CD4-positive, CD25-positive, alpha-beta regulatory T cell (primary cell): ENCODE results near the gene ZBTB49. TPM values are rescaled to one million over a fixed set of nuclear protein-coding genes. Genes with fewer than 3 reads are reported as not detected.

Experiments used
- ATAC-seq, 2 donors: fragments of 150-1000 bp; cut with Tn5 transposase; one replicate each; pipeline ENCODE4 v1.10.0; 2021; ENCODE audit warnings: low read depth in 2 of 2, moderate number of reproducible peaks in 2 of 2, moderate library complexity in 1 of 2
- DNase-seq, 3 donors: peaks; one replicate each; pipeline versions ENCODE4 v3.0.0 to v3.0.0-alpha.2; 2012 to 2022; ENCODE audit warnings: mixed read lengths in 1 of 3
- H3K27ac ChIP-seq: one replicate; pipeline ENCODE4 v1.7.0; 2013; ENCODE audit warnings: mild to moderate bottlenecking, low read length; ENCODE audit not compliant: insufficient read depth, poor library complexity, severe bottlenecking
- H3K27me3 ChIP-seq: one replicate; pipeline ENCODE4 v1.7.0; 2013; ENCODE audit warnings: low read length; ENCODE audit not compliant: control insufficient read depth, insufficient read depth
- H3K36me3 ChIP-seq: one replicate; pipeline ENCODE4 v1.7.0; 2013; ENCODE audit warnings: mild to moderate bottlenecking, low read length, moderate library complexity; ENCODE audit not compliant: control insufficient read depth, insufficient read depth
- H3K4me1 ChIP-seq: 2 replicates; pipeline ENCODE4 v1.7.0; 2013; ENCODE audit warnings: mild to moderate bottlenecking, low read length; ENCODE audit not compliant: insufficient read depth, control insufficient read depth, poor library complexity, severe bottlenecking
- H3K4me3 ChIP-seq: one replicate; pipeline ENCODE4 v1.7.0; 2013; ENCODE audit warnings: low read depth, mild to moderate bottlenecking, low read length, moderate library complexity
- H3K9me3 ChIP-seq, 2 experiments: 1 replicate in 1 of 2; 2 replicates in 1 of 2; pipeline ENCODE4 v1.7.0; 2013; ENCODE audit warnings: low read length in 2 of 2, mild to moderate bottlenecking in 1 of 2, moderate library complexity in 1 of 2; ENCODE audit not compliant: control insufficient read depth in 2 of 2
- H3K27ac Mint-ChIP-seq, 3 donors: one replicate each; pipeline ENCODE4 v1.8.0; 2020 to 2022; ENCODE audit warnings: mild to moderate bottlenecking in 3 of 3, mixed read lengths in 3 of 3, moderate library complexity in 2 of 3
- H3K27me3 Mint-ChIP-seq: one replicate; pipeline ENCODE4 v1.8.0; 2022; ENCODE audit warnings: mild to moderate bottlenecking, mixed read lengths
- H3K36me3 Mint-ChIP-seq: one replicate; pipeline ENCODE4 v1.8.0; 2020; ENCODE audit warnings: mixed read lengths
- H3K4me1 Mint-ChIP-seq, 4 donors: one replicate each; pipeline ENCODE4 v1.8.0; 2020 to 2022; ENCODE audit warnings: mixed read lengths in 4 of 4, mild to moderate bottlenecking in 1 of 4
- H3K4me3 Mint-ChIP-seq, 4 donors: one replicate each; pipeline ENCODE4 v1.8.0; 2020 to 2022; ENCODE audit warnings: mild to moderate bottlenecking in 4 of 4, mixed read lengths in 4 of 4, moderate library complexity in 3 of 4
- H3K9me3 Mint-ChIP-seq, 7 donors: one replicate each; pipeline ENCODE4 v1.8.0; 2020 to 2022; ENCODE audit warnings: mixed read lengths in 7 of 7, mild to moderate bottlenecking in 3 of 7, moderate library complexity in 2 of 7
- polyA plus RNA-seq, 4 donors: library from polyadenylated mRNA; unstranded; fragments of 300-500 nt; fragmentation: Illumina TruSeq; gene quantifications; one replicate each; pipeline ENCODE4 v1.2.3, GENCODE V29; 2021
- total RNA-seq: library from RNA; stranded (reverse); gene quantifications from one replicate; pipeline ENCODE4 v1.2.3, GENCODE V29; 2022

The ZBTB49 gene
- total and polyA plus RNA-seq, 5 donors from 2014 or later: 3.8 to 14.7 (median 4.2) TPM

GRCh38 chr4:4349867-4350266 is 59.8 kb downstream of the ZBTB49 start:
- Mint-ChIP-seq H3K36me3 (no peaks in the 10 kb centered on the region), H3K27me3 (peaks cover 10% of the 10 kb centered on the region), H3K9me3 (peaks cover 0 to 2% (median 0%) of the 10 kb centered on the region in 7 donors), H3K27ac (no peak overlapping the region), H3K4me1 (peaks cover 0 to 12% (median 7%) of the 10 kb centered on the region in 4 donors), H3K4me3 (no peak overlapping the region)
- DNase-seq (no peak), ATAC-seq (no peak)
- H3K27ac ChIP-seq: no peak overlapping the region
- H3K36me3 ChIP-seq: no peaks in the 10 kb centered on the region
- no peaks in the 10 kb centered on the region for H3K27me3 ChIP-seq
- no peaks in the 10 kb centered on the region for H3K4me1 ChIP-seq
- no peak overlapping the region for H3K4me3 ChIP-seq
- H3K9me3 ChIP-seq: no peaks in the 10 kb centered on the region

DNA sequence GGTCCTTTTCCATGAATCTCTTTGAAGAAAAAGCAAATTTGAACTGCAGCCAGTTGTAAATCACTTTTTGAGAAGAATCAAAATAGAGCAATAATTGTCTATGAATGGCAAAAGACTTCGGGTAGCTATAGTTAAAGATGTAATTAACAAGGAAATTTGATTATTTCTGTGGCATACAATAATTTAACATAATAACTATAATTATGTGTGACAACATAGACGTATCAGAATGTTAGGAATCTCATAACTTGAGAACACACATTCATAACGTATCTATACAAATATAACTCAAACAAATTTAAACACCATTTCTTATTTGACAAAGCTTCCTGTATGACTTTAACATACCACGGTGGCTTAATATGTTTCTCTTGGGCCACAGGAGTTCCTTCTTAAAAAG is 60.9 kb downstream of the ZBTB49 start:
- ATAC-seq (no peak), DNase-seq (no peak)
- Histone ChIP-seq H3K27ac (no peak overlapping the region), H3K36me3 (no peaks in the 10 kb centered on the region), H3K27me3 (no peaks in the 10 kb centered on the region), H3K4me1 (no peaks in the 10 kb centered on the region), H3K9me3 (no peaks in the 10 kb centered on the region), H3K4me3 (no peak overlapping the region)
- Mint-ChIP-seq H3K27me3 (peaks cover 10% of the 10 kb centered on the region), H3K27ac (no peak overlapping the region), H3K9me3 (peaks cover 0 to 2% (median 0%) of the 10 kb centered on the region in 7 donors), H3K4me1 (peaks cover 0 to 12% (median 7%) of the 10 kb centered on the region in 4 donors), H3K4me3 (no peak overlapping the region), H3K36me3 (no peaks in the 10 kb centered on the region)

GRCh38 chr4:4355302-4355701 is 65.3 kb downstream of the ZBTB49 start:
- peaks cover 6% of the 10 kb centered on the region for H3K27me3 Mint-ChIP-seq
- H3K4me3 ChIP-seq: no peak overlapping the region
- H3K9me3 Mint-ChIP-seq: no peaks in the 10 kb centered on the region
- ATAC-seq (no peak), DNase-seq (no peak)
- H3K4me1 ChIP-seq: no peaks in the 10 kb centered on the region
- no peak overlapping the region for H3K4me3 Mint-ChIP-seq
- no peak overlapping the region for H3K27ac Mint-ChIP-seq
- H3K36me3 Mint-ChIP-seq: no peaks in the 10 kb centered on the region
- no peaks in the 10 kb centered on the region for H3K9me3 ChIP-seq
- no peak overlapping the region for H3K27ac ChIP-seq
- no peaks in the 10 kb centered on the region for H3K4me1 Mint-ChIP-seq
- no peaks in the 10 kb centered on the region for H3K27me3 ChIP-seq
- no peaks in the 10 kb centered on the region for H3K36me3 ChIP-seq

DNA sequence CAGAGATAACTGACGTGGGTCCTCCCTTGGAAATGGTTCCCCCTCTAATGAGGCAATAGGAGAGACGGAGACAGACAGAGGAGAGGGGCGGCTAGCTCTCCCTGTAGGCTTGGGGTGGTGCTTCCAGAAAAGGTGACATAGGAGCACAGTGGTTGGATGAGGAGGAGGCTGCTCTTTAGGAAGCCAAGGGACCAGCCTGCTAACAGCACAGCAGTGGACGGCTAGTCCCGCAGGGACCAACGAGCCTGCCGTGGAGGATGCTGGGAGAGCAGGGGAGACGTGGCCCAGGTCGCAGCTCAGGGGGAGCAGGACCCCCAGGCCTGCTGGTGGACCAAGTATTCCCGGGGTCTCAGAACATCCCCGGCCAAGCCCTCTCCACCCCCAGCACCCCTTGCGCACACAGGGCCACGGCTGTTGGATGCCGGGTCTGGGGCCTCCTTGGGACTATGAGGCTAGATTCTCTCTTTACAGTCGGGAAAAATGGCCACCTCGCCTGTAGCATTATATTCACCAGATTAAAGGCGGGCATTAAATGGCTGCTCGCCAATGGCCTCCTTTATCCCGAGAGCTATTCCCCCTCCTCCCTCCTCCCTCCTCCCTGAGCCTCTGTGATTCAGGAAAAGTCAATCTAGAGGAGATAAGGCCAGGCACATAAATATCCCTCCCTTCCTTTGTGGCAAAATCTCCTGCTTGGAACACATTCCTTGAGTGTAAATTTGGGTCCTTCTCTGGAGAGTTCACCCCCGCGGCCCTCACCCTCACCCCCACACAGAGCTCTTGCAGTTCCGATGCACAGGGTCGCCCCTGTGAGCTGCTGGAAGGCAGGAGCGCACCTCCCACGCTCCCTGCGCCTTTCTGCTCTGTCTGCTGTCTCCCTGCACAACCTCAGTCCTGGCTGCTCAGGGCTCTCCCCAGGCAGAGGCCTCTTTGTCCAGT is 66.3 kb downstream of the ZBTB49 start:
- Mint-ChIP-seq H3K9me3 (no peaks in the 10 kb centered on the region), H3K4me1 (no peaks in the 10 kb centered on the region), H3K4me3 (no peak overlapping the region), H3K27me3 (peaks cover 15% of the 10 kb centered on the region), H3K36me3 (no peaks in the 10 kb centered on the region), H3K27ac (no peak overlapping the region)
- ATAC-seq (no peak), DNase-seq (no peak)
- no peaks in the 10 kb centered on the region for H3K9me3 ChIP-seq
- H3K27me3 ChIP-seq: no peaks in the 10 kb centered on the region
- no peak overlapping the region for H3K4me3 ChIP-seq
- H3K36me3 ChIP-seq: no peaks in the 10 kb centered on the region
- no peak overlapping the region for H3K27ac ChIP-seq
- no peaks in the 10 kb centered on the region for H3K4me1 ChIP-seq

- Mint-ChIP-seq H3K9me3 (no peaks in the 10 kb centered on the region), H3K27me3 (peaks cover 17% of the 10 kb centered on the region), H3K27ac (no peak overlapping the region), H3K4me3 (no peak overlapping the region), H3K36me3 (no peaks in the 10 kb centered on the region), H3K4me1 (no peaks in the 10 kb centered on the region)
- Histone ChIP-seq H3K4me3 (no peak overlapping the region), H3K27me3 (no peaks in the 10 kb centered on the region), H3K27ac (no peak overlapping the region), H3K36me3 (no peaks in the 10 kb centered on the region), H3K4me1 (no peaks in the 10 kb centered on the region), H3K9me3 (no peaks in the 10 kb centered on the region)
- DNase-seq: no peak
- no peak for ATAC-seq
These were observed 68.2 kb downstream of the ZBTB49 start for GRCh38 chr4:4358093-4358854.

GRCh38 chr4:4361883-4362282 is 71.8 kb downstream of the ZBTB49 start:
- DNase-seq (no peak), ATAC-seq (no peak)
- Histone ChIP-seq H3K27me3 (no peaks in the 10 kb centered on the region), H3K4me3 (no peak overlapping the region), H3K9me3 (no peaks in the 10 kb centered on the region), H3K4me1 (no peaks in the 10 kb centered on the region), H3K27ac (no peak overlapping the region), H3K36me3 (no peaks in the 10 kb centered on the region)
- Mint-ChIP-seq H3K9me3 (peaks cover 0 to 9% (median 2%) of the 10 kb centered on the region in 7 donors), H3K4me1 (no peaks in the 10 kb centered on the region), H3K36me3 (no peaks in the 10 kb centered on the region), H3K27ac (no peak overlapping the region), H3K27me3 (peaks cover 17% of the 10 kb centered on the region), H3K4me3 (peak overlapping the region in 1 of 4 donors; percentile 28)

DNA sequence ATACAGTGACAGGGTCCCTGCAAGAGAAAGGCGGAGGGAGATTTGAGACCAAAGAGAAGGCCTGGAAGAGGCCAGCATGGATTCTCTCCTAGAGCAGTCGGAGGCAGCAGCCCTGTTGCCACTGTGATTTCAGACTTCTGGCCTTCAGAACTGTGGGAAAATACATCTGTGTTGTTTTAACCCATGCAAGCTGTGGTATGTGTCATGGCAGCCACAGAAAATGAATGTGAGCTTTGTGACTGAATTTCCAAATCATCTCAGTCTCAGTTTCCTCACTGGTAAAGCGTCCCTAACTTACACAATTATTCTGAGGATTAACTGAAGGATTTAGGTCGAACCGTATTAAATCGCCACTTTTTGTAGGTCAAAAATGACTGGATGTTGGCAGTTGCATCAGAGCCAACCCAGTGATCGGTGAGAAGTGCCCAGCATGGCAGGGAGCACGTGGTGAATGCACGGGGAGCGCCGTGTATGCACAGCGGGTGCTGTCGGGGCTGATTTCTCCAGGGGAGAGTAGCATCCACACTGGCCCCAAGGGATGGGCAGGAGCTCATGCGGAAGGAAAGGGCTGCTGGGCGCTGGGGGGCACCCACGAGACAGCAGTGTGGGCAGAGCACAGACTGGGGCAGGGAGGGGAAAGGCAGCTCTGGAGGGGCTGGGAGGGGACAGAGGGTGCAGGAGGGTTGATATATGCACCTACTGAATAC is 73.1 kb downstream of the ZBTB49 start:
- no peak overlapping the region for H3K4me3 ChIP-seq
- Mint-ChIP-seq H3K36me3 (no peaks in the 10 kb centered on the region), H3K27me3 (peaks cover 13% of the 10 kb centered on the region), H3K9me3 (peaks cover 0 to 9% (median 2%) of the 10 kb centered on the region in 7 donors), H3K27ac (no peak overlapping the region), H3K4me1 (no peaks in the 10 kb centered on the region), H3K4me3 (no peak overlapping the region)
- no peak for DNase-seq
- H3K27ac ChIP-seq: no peak overlapping the region
- no peaks in the 10 kb centered on the region for H3K9me3 ChIP-seq
- H3K36me3 ChIP-seq: no peaks in the 10 kb centered on the region
- no peak for ATAC-seq
- H3K4me1 ChIP-seq: no peaks in the 10 kb centered on the region
- H3K27me3 ChIP-seq: no peaks in the 10 kb centered on the region
